Smooth muscle cell (in vitro differentiated cells): Measurements from ENCODE around the gene EDARADD. TPM values are rescaled to one million over a fixed set of nuclear protein-coding genes. Genes with fewer than 3 reads are reported as not detected.

Experiments used
- DNase-seq: peaks from one replicate; lab custom pipeline; 2025; ENCODE audit not compliant: unreplicated experiment; lab: John Stamatoyannopoulos, UW
- H2AFZ ChIP-seq: fragments of 200-600 bp; sonication (generic); 2 replicates; pipeline ENCODE4 v1.6.0; 2016; ENCODE audit warnings: antibody characterized with exemption, low read depth, mild to moderate bottlenecking
- H3F3A ChIP-seq: fragments of 200-600 bp; sonication (generic); 2 replicates; pipeline ENCODE4 v1.6.0; 2017; ENCODE audit warnings: antibody characterized with exemption, low read depth
- H3K27ac ChIP-seq: fragments of 200-600 bp; sonication (generic); 2 replicates; pipeline ENCODE4 v1.5.1; 2016; ENCODE audit warnings: low read depth, mild to moderate bottlenecking
- H3K27me3 ChIP-seq: fragments of 200-600 bp; sonication (generic); 2 replicates; pipeline ENCODE4 v1.6.1; 2016; ENCODE audit warnings: low read depth, mild to moderate bottlenecking
- H3K36me3 ChIP-seq: fragments of 200-600 bp; sonication (generic); 2 replicates; pipeline ENCODE4 v1.5.1; 2016; ENCODE audit warnings: low read depth
- H3K4me1 ChIP-seq: fragments of 200-600 bp; sonication (generic); 2 replicates; pipeline ENCODE4 v1.5.1; 2016; ENCODE audit warnings: low read depth
- H3K4me2 ChIP-seq: fragments of 200-600 bp; sonication (generic); 2 replicates; pipeline ENCODE4 v1.6.0; 2016; ENCODE audit warnings: mild to moderate bottlenecking
- H3K4me3 ChIP-seq: fragments of 200-600 bp; sonication (generic); 2 replicates; pipeline ENCODE4 v1.5.1; 2016; ENCODE audit warnings: mild to moderate bottlenecking
- H3K79me2 ChIP-seq: fragments of 200-600 bp; sonication (generic); 2 replicates; pipeline ENCODE4 v1.6.0; 2016; ENCODE audit warnings: low read depth, mild to moderate bottlenecking
- H3K9ac ChIP-seq: fragments of 200-600 bp; sonication (generic); 2 replicates; pipeline ENCODE4 v1.6.0; 2016; ENCODE audit warnings: low read depth
- H3K9me3 ChIP-seq: fragments of 200-600 bp; sonication (generic); replicated peaks from 2 replicates; pipeline ENCODE4 v1.5.1; 2016; ENCODE audit warnings: low read depth
- H4K20me1 ChIP-seq: fragments of 200-600 bp; sonication (generic); 2 replicates; pipeline ENCODE4 v1.6.0; 2016; ENCODE audit warnings: low read depth
- WGBS: methylation state at CpG from one replicate; pipeline ENCODE4 v1.1.7; 2016; ENCODE audit warnings: low lambda C conversion rate; 5-methylcytosine and 5-hydroxymethylcytosine counted together
- polyA plus RNA-seq: library from polyadenylated mRNA; unstranded; fragments of >200 nt; fragmentation: Nextera tagmentation; extraction: Ambion mirVana; gene quantifications from 2 replicates; pipeline ENCODE4 v1.2.1, GENCODE V29; 2016
- total RNA-seq: library from RNA; depleted of rRNA; stranded (reverse); fragments of >200 nt; gene quantifications from 2 replicates; pipeline ENCODE4 v1.2.3, GENCODE V29; 2014
- TF ChIP-seq, protein P1 (sequence below): fragments of 200-600 bp; sonication (generic); IDR thresholded peaks from 2 replicates; pipeline ENCODE4 v1.5.1; 2017; ENCODE audit warnings: borderline replicate concordance, mild to moderate bottlenecking, antibody characterized with exemption; ENCODE audit not compliant: insufficient read depth, poor library complexity, severe bottlenecking

The EDARADD gene
- total and polyA plus RNA-seq, 2 experiments from 2014 or later, result 5.8 to 7.7 TPM

DNA sequence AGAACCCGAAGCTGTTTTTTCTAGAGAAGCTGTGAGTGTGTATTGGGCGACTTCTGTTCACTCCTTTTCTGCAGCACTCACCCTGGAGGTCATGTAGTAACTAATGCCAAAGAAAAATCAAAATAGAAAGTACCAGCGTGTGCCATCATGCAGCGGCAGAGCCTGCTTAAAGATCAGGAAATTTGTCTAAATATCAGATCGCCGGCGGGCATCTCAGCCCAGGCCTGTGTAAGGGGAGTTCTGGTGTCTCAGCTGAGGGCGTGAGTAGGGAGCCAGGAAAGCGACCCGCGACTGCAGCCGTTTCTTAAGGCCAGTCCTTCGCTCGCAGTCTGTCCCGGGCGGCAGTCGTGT lies 768 bp downstream of the EDARADD start:
- Histone ChIP-seq H4K20me1 (peaks cover 6% of the 10 kb centered on the region), H3K27me3 (peaks cover 8% of the 10 kb centered on the region), H3K9me3 (no peaks in the 10 kb centered on the region), H3K36me3 (no peaks in the 10 kb centered on the region), H3F3A (peaks cover 4% of the 10 kb centered on the region), H3K4me3 (peak overlapping the region; percentile 82), H3K79me2 (no peaks in the 10 kb centered on the region), H3K4me2 (peak overlapping the region; percentile 99), H3K27ac (peak overlapping the region; percentile 53), H3K4me1 (peaks cover 2% of the 10 kb centered on the region), H2AFZ (peak overlapping the region; percentile 91), H3K9ac (peak overlapping the region; percentile 24)
- DNase-seq, result no peak
- WGBS, result 4% methylated on average over 17 of the region's 17 CpGs
- TF ChIP-seq, protein P1, sequence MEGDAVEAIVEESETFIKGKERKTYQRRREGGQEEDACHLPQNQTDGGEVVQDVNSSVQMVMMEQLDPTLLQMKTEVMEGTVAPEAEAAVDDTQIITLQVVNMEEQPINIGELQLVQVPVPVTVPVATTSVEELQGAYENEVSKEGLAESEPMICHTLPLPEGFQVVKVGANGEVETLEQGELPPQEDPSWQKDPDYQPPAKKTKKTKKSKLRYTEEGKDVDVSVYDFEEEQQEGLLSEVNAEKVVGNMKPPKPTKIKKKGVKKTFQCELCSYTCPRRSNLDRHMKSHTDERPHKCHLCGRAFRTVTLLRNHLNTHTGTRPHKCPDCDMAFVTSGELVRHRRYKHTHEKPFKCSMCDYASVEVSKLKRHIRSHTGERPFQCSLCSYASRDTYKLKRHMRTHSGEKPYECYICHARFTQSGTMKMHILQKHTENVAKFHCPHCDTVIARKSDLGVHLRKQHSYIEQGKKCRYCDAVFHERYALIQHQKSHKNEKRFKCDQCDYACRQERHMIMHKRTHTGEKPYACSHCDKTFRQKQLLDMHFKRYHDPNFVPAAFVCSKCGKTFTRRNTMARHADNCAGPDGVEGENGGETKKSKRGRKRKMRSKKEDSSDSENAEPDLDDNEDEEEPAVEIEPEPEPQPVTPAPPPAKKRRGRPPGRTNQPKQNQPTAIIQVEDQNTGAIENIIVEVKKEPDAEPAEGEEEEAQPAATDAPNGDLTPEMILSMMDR, result no peak

DNA sequence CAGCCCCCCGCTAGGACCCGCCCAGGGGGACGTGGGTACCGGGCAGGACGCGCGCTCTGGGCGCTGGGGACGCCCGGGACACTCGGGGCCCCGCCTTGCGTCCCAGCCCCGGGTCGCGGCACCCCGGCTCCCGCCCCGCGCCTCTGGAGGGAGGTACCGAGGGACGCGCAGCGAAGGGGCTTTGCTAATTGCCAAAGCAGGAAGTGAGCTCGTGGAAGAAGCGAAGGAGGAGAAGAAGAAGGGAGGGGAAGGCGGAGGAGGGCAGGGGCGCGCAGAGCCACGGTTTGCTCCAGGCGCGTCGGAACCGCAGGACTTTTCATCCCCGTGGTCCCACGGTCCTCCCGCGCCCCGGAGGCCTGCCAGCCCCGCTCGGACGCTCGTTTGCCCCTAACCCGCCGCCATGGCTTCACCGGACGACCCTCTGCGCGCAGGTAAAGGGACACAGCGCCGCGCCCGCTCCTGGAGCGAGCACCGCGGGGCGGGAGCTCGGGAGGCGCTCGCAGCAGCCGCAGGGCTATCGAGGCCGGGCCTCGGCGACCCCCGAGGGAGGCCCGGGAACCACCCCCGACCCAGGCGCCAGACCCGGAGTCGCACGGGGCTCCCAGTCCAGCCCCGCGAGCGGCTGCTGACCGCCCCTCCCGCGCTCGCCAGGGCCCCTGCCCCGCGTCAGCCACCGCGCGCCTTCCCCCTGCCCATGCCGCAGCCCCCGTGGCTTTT lies 1.3 kb downstream of the EDARADD start:
- TF ChIP-seq, protein P1, result no peak
- Histone ChIP-seq H3K4me2 (peak overlapping the region; percentile 99), H3K27ac (no peak overlapping the region), H4K20me1 (peaks cover 12% of the 10 kb centered on the region), H3K9me3 (no peaks in the 10 kb centered on the region), H3K79me2 (no peaks in the 10 kb centered on the region), H3K4me1 (peaks cover 7% of the 10 kb centered on the region), H3K9ac (peak overlapping the region; percentile 24), H2AFZ (peak overlapping the region; percentile 91), H3F3A (peaks cover 4% of the 10 kb centered on the region), H3K27me3 (peaks cover 8% of the 10 kb centered on the region), H3K36me3 (no peaks in the 10 kb centered on the region), H3K4me3 (peak overlapping the region; percentile 82)
- WGBS, result under 1% methylated on average over 76 of the region's 86 CpGs
- peak; percentile 11 for DNase-seq

DNA sequence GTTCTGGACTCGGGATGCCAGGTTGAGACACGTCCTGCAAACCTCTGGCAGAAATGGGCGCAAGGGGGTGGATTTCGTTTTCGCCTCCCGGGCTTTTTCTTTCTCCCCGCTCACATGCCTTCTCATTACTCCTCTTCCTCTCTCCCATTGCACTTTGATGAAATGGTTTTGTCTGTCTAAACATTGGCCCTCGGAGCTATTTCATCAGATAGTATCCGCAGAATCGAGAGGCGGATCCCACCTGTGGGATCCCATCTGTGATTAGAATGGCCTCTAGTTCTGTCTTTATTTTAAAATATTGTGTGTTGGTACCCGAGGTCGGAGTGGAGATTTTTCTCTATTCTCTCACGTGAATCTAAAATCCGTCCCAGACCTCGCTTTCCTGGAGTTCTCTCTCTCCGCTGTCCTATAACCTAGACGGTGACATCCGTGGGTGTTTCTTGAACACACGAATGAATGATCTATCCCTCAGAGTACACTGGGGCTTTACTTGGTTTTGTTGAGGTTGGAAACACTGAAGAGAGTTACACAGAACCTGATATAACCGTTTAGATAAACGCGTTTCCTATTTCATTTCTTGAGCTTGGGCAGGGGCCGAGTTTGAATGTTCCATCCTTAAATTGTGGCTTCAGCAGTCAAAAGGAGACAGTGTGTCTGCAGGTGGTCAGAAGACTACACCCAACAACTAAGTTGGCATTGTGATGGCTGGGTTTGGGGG lies 2.0 kb downstream of the EDARADD start:
- peaks cover 8% of the 10 kb centered on the region for H3K27me3 ChIP-seq
- no peak overlapping the region for H3K27ac ChIP-seq
- no peaks in the 10 kb centered on the region for H3K36me3 ChIP-seq
- H3K9me3 ChIP-seq, result no peaks in the 10 kb centered on the region
- H3K4me1 ChIP-seq, result peaks cover 7% of the 10 kb centered on the region
- TF ChIP-seq, protein P1, result no peak
- peaks cover 17% of the 10 kb centered on the region for H4K20me1 ChIP-seq
- WGBS, result 16% methylated on average over 24 of the region's 24 CpGs
- peaks cover 4% of the 10 kb centered on the region for H3F3A ChIP-seq
- peak overlapping the region; percentile 82 for H3K4me3 ChIP-seq
- peak overlapping the region; percentile 99 for H3K4me2 ChIP-seq
- H2AFZ ChIP-seq, result peak overlapping the region; percentile 91
- H3K79me2 ChIP-seq, result no peaks in the 10 kb centered on the region
- no peak for DNase-seq
- no peak overlapping the region for H3K9ac ChIP-seq
